Endothelial cell of umbilical vein (primary cell): ENCODE data around the gene IPO4. TPM values are rescaled to one million over a fixed set of nuclear protein-coding genes. Genes with fewer than 3 reads are reported as not detected.

Experiments
- BruUV-seq: library from RNA; stranded (reverse); fragments of 400-500 nt; replicated peaks from 2 replicates; lab custom pipeline; 2021; lab: Mats Ljungman, UMichigan
- CTCF ChIA-PET: fragments of 300-600, 350-600 bp; sonication (Branson Sonifier 250); formaldehyde crosslinking; loops from one replicate; lab custom pipeline; 2021; ENCODE audit warnings: antibody characterized with exemption, inconsistent platforms; lab: Charles Lee
- POLR2A ChIA-PET: fragments of 300-600, 350-600 bp; sonication (Branson Sonifier 250); formaldehyde crosslinking; loops from one replicate; lab custom pipeline; 2021; ENCODE audit warnings: antibody characterized with exemption, inconsistent platforms; lab: Charles Lee
- DNase-seq: peaks from one replicate; pipeline ENCODE4 v3.0.0-alpha.2; 2011; ENCODE audit warnings: low read depth, low spot score
- FAIRE-seq: peaks from 2 replicates; lab custom pipeline; 2011; peaks lifted over from hg19 to GRCh38; lab: Jason Lieb, UNC
- H2AFZ ChIP-seq: 2 replicates; pipeline ENCODE4 v1.6.0; 2012; ENCODE audit warnings: low read depth, low read length, control low read depth, inconsistent platforms
- H3K27ac ChIP-seq: 2 replicates; pipeline ENCODE4 v1.5.1; 2011; ENCODE audit warnings: low read depth, mild to moderate bottlenecking, control low read depth, low read length, moderate library complexity; ENCODE audit not compliant: insufficient read depth
- H3K27me3 ChIP-seq, 2 experiments: 2 replicates each; pipeline versions ENCODE4 v1.6.0 to v1.6.1; 2011; ENCODE audit warnings: low read length in 2 of 2, mixed read lengths in 1 of 2; ENCODE audit not compliant: control insufficient read depth in 2 of 2, insufficient read depth in 2 of 2
- H3K36me3 ChIP-seq, 2 experiments: 2 replicates in 1 of 2; 3 replicates in 1 of 2; pipeline ENCODE4 v1.5.1; 2011; ENCODE audit warnings: low read length in 2 of 2, mild to moderate bottlenecking in 1 of 2, moderate library complexity in 1 of 2; ENCODE audit not compliant: control insufficient read depth in 2 of 2, insufficient read depth in 2 of 2; ENCODE audit errors: extremely low read depth in 1 of 2
- H3K4me1 ChIP-seq: 3 replicates; pipeline ENCODE4 v1.5.1; 2011; ENCODE audit warnings: mild to moderate bottlenecking, low read length; ENCODE audit not compliant: control insufficient read depth, insufficient read depth; ENCODE audit errors: extremely low read depth
- H3K4me2 ChIP-seq: 2 replicates; pipeline ENCODE4 v1.6.1; 2011; ENCODE audit warnings: low read length, control low read depth, mixed read lengths; ENCODE audit not compliant: insufficient read depth
- H3K4me3 ChIP-seq, 3 experiments: fragments of 200-600 bp in 1 of 3; sonication (generic), shearing (Covaris generic) in 1 of 3; replicated peaks in 1 of 3; 2 replicates each; pipeline ENCODE4 v1.5.1; 2011 to 2016; ENCODE audit warnings: control low read depth in 3 of 3, low read length in 3 of 3, mild to moderate bottlenecking in 2 of 3, inconsistent platforms in 1 of 3, low read depth in 1 of 3, moderate library complexity in 1 of 3; ENCODE audit not compliant: insufficient read depth in 1 of 3
- H3K79me2 ChIP-seq: 2 replicates; pipeline ENCODE4 v1.6.0; 2012; ENCODE audit warnings: low read length, inconsistent platforms; ENCODE audit not compliant: control insufficient read depth, insufficient read depth
- H3K9ac ChIP-seq: replicated peaks from 2 replicates; pipeline ENCODE3; 2011; ENCODE audit warnings: low read length, control low read depth; ENCODE audit not compliant: insufficient read depth; ENCODE audit errors: extremely low read depth
- H3K9me1 ChIP-seq: replicated peaks from 3 replicates; pipeline ENCODE4 v1.6.0; 2011; ENCODE audit warnings: mild to moderate bottlenecking, low read length; ENCODE audit not compliant: control insufficient read depth, insufficient read depth; ENCODE audit errors: extremely low read depth
- H3K9me3 ChIP-seq: replicated peaks from 2 replicates; pipeline ENCODE4 v1.5.1; 2012; ENCODE audit warnings: low read length, inconsistent platforms; ENCODE audit not compliant: control insufficient read depth, insufficient read depth
- H4K20me1 ChIP-seq: replicated peaks from 2 replicates; pipeline ENCODE3; 2011; ENCODE audit warnings: mild to moderate bottlenecking, low read length; ENCODE audit not compliant: control insufficient read depth, insufficient read depth; ENCODE audit errors: extremely low read depth
- EZH2 ChIP-seq: IDR thresholded peaks from 2 replicates; pipeline ENCODE4 v1.6.1; 2012; ENCODE audit warnings: borderline replicate concordance, low read depth, mild to moderate bottlenecking, moderate library complexity, low read length, inconsistent platforms; ENCODE audit not compliant: severe bottlenecking
- FOS ChIP-seq: IDR thresholded peaks from 2 replicates; pipeline ENCODE4 v1.6.1; 2011; ENCODE audit warnings: mild to moderate bottlenecking, low read length, moderate library complexity, borderline replicate concordance; ENCODE audit not compliant: insufficient read depth
- GATA2 ChIP-seq: IDR thresholded peaks from 2 replicates; pipeline ENCODE4 v1.7.0; 2011; ENCODE audit warnings: low read depth, mild to moderate bottlenecking, moderate library complexity, mixed read lengths, low read length; ENCODE audit not compliant: insufficient read length, insufficient read depth
- JUN ChIP-seq: IDR thresholded peaks from 2 replicates; pipeline ENCODE4 v1.6.1; 2011; ENCODE audit warnings: borderline replicate concordance, low read depth; ENCODE audit not compliant: insufficient read length, insufficient read depth
- MYC ChIP-seq: IDR thresholded peaks from one replicate; pipeline ENCODE4 v1.6.1; 2011; ENCODE audit warnings: mild to moderate bottlenecking, low read depth, low read length
- POLR2A ChIP-seq: IDR thresholded peaks from 2 replicates; pipeline ENCODE4 v1.6.1; 2012; ENCODE audit warnings: low read depth, mild to moderate bottlenecking, control low read depth, low read length
- POLR2AphosphoS5 ChIP-seq: IDR thresholded peaks from 2 replicates; pipeline ENCODE4 v1.6.1; 2012; ENCODE audit warnings: low read depth, mild to moderate bottlenecking, control low read depth, low read length, moderate library complexity; ENCODE audit not compliant: insufficient read depth
- dilution Hi-C: fragments of 300-500 bp; cut with MboI; formaldehyde crosslinking; loops from one replicate; pipeline ENCODE4 v1.15.0; 2019; ENCODE audit warnings: low sequenced_read_pairs; ENCODE audit not compliant: extremely low pct_ligation_motif_present
- intact Hi-C: fragments of 100-400 bp; cut with micrococcal nuclease; formaldehyde crosslinking; loops from one replicate; pipeline ENCODE4 v1.10.0; 2022
- polyA plus RNA-seq, 4 experiments: library from polyadenylated mRNA; depleted of rRNA in 3 of 4; stranded (reverse) in 3 of 4; unstranded in 1 of 4; fragments of >200 nt; gene quantifications; 2 replicates each; pipeline versions ENCODE4 v1.2.1 to v1.2.3, GENCODE V29; 2011 to 2012; ENCODE audit warnings: missing spikeins in 1 of 4
- total RNA-seq: library from RNA; stranded (reverse); gene quantifications from 2 replicates; pipeline ENCODE4 v1.2.3, GENCODE V29; 2021
- TF ChIP-seq, protein P1 (sequence below): IDR thresholded peaks from 2 replicates; pipeline ENCODE4 v1.6.1; 2011; ENCODE audit not compliant: insufficient read depth, insufficient read length
- TF ChIP-seq, protein P2 (sequence below), 2 donors: IDR thresholded peaks; 1 replicate in 1 of 2; 2 replicates in 1 of 2; pipeline ENCODE4 v1.5.1; 2011; ENCODE audit warnings: low read length in 2 of 2, mild to moderate bottlenecking in 2 of 2, moderate library complexity in 2 of 2, control low read depth in 1 of 2, inconsistent platforms in 1 of 2, low read depth in 1 of 2; ENCODE audit not compliant: insufficient read depth in 1 of 2; ENCODE audit errors: extremely low read depth in 1 of 2

Gene IPO4
- total and polyA plus RNA-seq, 2 donors (not counting 3 experiments of a cell fraction or from before 2014, with no cell fraction given), result 24.6 to 66.5 TPM

DNA sequence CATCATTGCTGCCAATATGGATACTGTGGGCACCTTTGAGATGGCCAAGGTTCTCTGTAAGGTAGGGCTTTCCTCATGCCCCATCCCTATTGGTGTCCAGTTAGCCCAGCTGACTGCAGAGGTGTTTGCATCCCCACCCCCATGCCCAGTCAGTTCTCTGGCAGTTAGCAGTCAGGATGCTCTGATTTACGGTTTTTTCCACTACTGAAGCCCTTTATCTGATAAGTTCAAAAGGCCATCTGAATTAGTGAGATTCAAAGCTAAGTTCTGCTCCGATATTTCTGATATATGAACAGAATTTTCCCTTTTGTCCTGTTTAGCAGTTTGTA is 44.9 kb upstream of the IPO4 start:
- Histone ChIP-seq H3K27ac (peak overlapping the region; percentile 88), H4K20me1 (no peaks in the 10 kb centered on the region), H2AFZ (no peak overlapping the region), H3K9ac (no peak overlapping the region), H3K9me1 (no peaks in the 10 kb centered on the region), H3K4me3 (peak overlapping the region in 2 of 3 experiments; percentile 67 to 87), H3K4me1 (peaks cover 30% of the 10 kb centered on the region), H3K4me2 (peak overlapping the region; percentile 73), H3K36me3 (peaks cover 3 to 18% of the 10 kb centered on the region in 2 experiments), H3K9me3 (no peaks in the 10 kb centered on the region), H3K27me3 (no peaks in the 10 kb centered on the region), H3K79me2 (peaks cover 42% of the 10 kb centered on the region)
- no TSS peak for BruUV-seq
- CTCF ChIA-PET, result interaction anchor here (1.0 to 1.9 kb wide), 2 partner anchors 9 to 18 kb away, joined by 3 to 11 read pairs; partner anchors contain the start of genes MDP1 and TINF2
- FAIRE-seq (no peak), DNase-seq (no peak)
- dilution Hi-C loops, result no loop called here
- intact Hi-C loops, result loop anchor here (2.0 kb wide), 1 partner anchor 39 kb away; the partner anchor contains the start of gene TM9SF1
- TF ChIP-seq POLR2AphosphoS5, result no peak
- TF ChIP-seq, protein P1, sequence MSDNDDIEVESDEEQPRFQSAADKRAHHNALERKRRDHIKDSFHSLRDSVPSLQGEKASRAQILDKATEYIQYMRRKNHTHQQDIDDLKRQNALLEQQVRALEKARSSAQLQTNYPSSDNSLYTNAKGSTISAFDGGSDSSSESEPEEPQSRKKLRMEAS, result no peak
- no peak for TF ChIP-seq EZH2
- TF ChIP-seq POLR2A, result no peak
- TF ChIP-seq, protein P2, sequence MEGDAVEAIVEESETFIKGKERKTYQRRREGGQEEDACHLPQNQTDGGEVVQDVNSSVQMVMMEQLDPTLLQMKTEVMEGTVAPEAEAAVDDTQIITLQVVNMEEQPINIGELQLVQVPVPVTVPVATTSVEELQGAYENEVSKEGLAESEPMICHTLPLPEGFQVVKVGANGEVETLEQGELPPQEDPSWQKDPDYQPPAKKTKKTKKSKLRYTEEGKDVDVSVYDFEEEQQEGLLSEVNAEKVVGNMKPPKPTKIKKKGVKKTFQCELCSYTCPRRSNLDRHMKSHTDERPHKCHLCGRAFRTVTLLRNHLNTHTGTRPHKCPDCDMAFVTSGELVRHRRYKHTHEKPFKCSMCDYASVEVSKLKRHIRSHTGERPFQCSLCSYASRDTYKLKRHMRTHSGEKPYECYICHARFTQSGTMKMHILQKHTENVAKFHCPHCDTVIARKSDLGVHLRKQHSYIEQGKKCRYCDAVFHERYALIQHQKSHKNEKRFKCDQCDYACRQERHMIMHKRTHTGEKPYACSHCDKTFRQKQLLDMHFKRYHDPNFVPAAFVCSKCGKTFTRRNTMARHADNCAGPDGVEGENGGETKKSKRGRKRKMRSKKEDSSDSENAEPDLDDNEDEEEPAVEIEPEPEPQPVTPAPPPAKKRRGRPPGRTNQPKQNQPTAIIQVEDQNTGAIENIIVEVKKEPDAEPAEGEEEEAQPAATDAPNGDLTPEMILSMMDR (IDR thresholded peaks at IDR 0.05; ENCODE audit: extremely low read depth in 1 of 2, insufficient read depth in 1 of 2, low read depth in 1 of 2, low read length in 2 of 2), result no peak
- no peak for TF ChIP-seq FOS
- TF ChIP-seq JUN, result no peak
- TF ChIP-seq MYC, result no peak
- TF ChIP-seq GATA2, result no peak
- POLR2A ChIA-PET, result interaction anchor here (1.6 kb wide), 1 partner anchor 9 kb away, joined by 6 read pairs; the partner anchor contains the start of gene TINF2
